Measurements from ENCODE around the gene TCIRG1.

Gene TCIRG1

DNA sequence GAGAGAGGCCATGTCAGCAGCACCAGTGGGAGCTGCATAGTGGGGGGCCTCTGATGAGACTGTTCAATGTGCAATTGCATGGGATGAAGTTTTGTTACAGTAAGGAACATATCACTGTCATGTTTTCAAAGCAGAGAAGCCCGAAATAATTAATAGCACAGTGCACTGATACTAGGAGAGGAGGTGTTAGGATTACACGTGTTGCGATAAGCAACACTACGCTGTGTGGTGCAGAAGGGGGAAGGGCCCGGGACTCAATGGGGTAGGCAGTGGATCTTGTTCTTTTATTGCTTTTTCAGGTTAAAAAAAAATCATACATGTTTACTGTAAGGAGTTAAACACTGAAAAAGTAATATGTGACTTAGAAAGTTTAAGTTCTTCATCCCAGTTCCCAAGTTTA, 29.2 kb downstream of the TCIRG1 start:
- no peaks in the 10 kb centered on the region for H3F3A ChIP-seq (ENCODE audit: insufficient read depth, low read length)

DNA sequence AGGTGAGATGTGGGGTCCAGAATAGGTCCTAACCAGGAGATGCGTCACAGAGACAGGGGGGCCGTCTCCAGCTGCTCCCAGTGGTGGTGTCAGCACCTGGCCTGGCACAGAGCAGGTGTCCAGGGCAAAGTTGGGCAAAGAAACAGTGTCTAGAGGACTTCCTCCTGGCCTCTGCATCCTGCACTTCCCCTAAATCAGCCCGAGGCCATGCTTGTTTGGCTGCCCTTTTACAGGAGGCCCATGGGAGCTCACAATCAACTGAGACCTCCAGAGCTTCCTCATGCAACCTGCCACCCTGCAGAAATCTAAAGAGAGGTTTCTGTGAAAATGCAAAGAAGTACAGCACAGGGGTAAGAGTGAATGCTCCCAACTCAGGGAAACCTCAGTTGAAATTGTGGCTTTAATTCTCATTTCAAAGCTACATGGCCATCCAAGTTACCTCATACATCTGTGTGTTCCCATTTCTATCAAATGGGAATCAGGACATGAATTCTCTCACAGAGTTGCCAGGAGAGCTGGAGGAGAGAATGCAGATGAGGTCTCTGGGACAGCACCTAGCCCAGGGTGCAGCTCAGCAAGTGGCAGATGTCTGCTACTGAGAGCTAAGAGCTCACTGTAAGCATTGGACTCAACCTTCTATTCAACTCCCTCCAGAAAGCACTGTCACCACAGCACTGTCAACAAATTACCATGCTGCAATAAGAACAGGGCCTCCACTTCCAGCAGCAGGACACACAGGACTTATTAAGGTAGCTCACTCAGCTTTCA, 32.6 kb downstream of the TCIRG1 start:
- Histone ChIP-seq H2AFZ (ENCODE audit: low read length) (no peak overlapping the region), H3K9me2 (replicated peaks; ENCODE audit: insufficient read depth, low read length) (no peaks in the 10 kb centered on the region), H3K4me1 (ENCODE audit: low read length) (no peaks in the 10 kb centered on the region), H3K9ac (ENCODE audit: low read length) (no peak overlapping the region), H3K36me3 (replicated peaks; ENCODE audit: insufficient read depth, low read length) (0 out of 2 replicates have a peak, but pooled peaks cover 2% of the 10 kb centered on the region), H3K4me3 (ENCODE audit: low read length) (no peak overlapping the region), H3F3A (ENCODE audit: insufficient read depth, low read length) (no peaks in the 10 kb centered on the region), H3K79me2 (ENCODE audit: low read length) (no peaks in the 10 kb centered on the region), H3K27ac (ENCODE audit: low read length) (no peak overlapping the region), H3K4me2 (ENCODE audit: low read depth, low read length) (no peak overlapping the region), H4K20me1 (ENCODE audit: insufficient read depth, low read length) (no peaks in the 10 kb centered on the region), H3K9me3 (replicated peaks; ENCODE audit: insufficient read depth, low read length) (no peaks in the 10 kb centered on the region), H3K27me3 (replicated peaks; ENCODE audit: insufficient read depth, low read length) (no peaks in the 10 kb centered on the region)
- TF ChIP-seq EZH2 (optimal IDR thresholded peaks at IDR 0.05; ENCODE audit: low read depth, low read length) (no peak), EZH2phosphoT487 (IDR thresholded peaks at IDR 0.05; ENCODE audit: low read length) (no peak)
- TF ChIP-seq, protein P1, sequence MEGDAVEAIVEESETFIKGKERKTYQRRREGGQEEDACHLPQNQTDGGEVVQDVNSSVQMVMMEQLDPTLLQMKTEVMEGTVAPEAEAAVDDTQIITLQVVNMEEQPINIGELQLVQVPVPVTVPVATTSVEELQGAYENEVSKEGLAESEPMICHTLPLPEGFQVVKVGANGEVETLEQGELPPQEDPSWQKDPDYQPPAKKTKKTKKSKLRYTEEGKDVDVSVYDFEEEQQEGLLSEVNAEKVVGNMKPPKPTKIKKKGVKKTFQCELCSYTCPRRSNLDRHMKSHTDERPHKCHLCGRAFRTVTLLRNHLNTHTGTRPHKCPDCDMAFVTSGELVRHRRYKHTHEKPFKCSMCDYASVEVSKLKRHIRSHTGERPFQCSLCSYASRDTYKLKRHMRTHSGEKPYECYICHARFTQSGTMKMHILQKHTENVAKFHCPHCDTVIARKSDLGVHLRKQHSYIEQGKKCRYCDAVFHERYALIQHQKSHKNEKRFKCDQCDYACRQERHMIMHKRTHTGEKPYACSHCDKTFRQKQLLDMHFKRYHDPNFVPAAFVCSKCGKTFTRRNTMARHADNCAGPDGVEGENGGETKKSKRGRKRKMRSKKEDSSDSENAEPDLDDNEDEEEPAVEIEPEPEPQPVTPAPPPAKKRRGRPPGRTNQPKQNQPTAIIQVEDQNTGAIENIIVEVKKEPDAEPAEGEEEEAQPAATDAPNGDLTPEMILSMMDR (IDR thresholded peaks at IDR 0.05; ENCODE audit: low read length), result no peak
- DNase-seq, result no peak

More for the DNA sequence above, 29.2 kb downstream of the TCIRG1 start:
- Histone ChIP-seq H4K20me1 (ENCODE audit: insufficient read depth, low read length) (no peaks in the 10 kb centered on the region), H3K27ac (ENCODE audit: low read length) (no peak overlapping the region), H3K79me2 (ENCODE audit: low read length) (no peaks in the 10 kb centered on the region), H3K4me2 (ENCODE audit: low read depth, low read length) (no peak overlapping the region), H3K9ac (ENCODE audit: low read length) (no peak overlapping the region), H2AFZ (ENCODE audit: low read length) (no peak overlapping the region), H3K27me3 (replicated peaks; ENCODE audit: insufficient read depth, low read length) (no peaks in the 10 kb centered on the region), H3K4me1 (ENCODE audit: low read length) (no peaks in the 10 kb centered on the region), H3K4me3 (ENCODE audit: low read length) (no peak overlapping the region), H3K9me2 (replicated peaks; ENCODE audit: insufficient read depth, low read length) (no peaks in the 10 kb centered on the region), H3K9me3 (replicated peaks; ENCODE audit: insufficient read depth, low read length) (no peaks in the 10 kb centered on the region), H3K36me3 (replicated peaks; ENCODE audit: insufficient read depth, low read length) (0 out of 2 replicates have a peak, but pooled peaks cover 2% of the 10 kb centered on the region)
- TF ChIP-seq, protein P1 (IDR thresholded peaks at IDR 0.05; ENCODE audit: low read length), result no peak
- TF ChIP-seq EZH2 (optimal IDR thresholded peaks at IDR 0.05; ENCODE audit: low read depth, low read length) (no peak), EZH2phosphoT487 (IDR thresholded peaks at IDR 0.05; ENCODE audit: low read length) (no peak)
- no peak for DNase-seq

DNA sequence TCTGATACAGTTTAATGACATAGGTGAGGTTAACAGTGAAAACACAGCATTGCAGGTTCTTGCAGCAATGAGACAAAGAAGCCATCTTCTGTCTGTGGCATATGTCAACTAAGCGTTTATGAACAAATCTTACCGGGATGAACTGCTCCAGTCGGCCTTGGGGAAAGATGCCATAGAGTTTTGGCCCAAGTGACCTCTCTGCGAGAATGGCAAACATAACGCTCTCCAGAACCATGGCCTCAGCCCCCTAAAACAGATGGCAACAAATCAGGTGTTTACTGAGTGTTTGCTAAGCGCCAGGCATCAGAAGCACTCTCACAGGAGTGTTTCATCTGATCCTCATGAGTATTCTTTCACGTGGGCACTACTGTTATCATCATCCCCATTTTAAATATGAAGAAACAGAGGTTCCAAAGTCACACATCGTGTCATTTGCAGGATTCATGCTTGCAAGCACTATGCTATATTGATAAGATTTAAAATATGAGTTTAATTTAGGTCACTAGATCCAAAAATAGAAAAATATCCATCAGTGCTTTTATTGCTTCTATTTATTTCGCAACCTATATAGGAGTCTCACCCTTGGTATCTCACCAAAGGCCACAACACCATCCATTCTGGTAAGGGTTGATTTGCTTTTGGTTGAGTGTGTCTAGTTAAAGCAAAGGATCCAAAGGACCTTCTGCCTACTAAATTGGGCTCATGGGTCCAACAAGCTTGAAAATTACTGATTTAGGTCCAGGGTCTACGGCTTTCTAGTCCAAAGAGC, 35.9 kb downstream of the TCIRG1 start:
- H3K9me2 ChIP-seq (replicated peaks; ENCODE audit: insufficient read depth, low read length), result no peaks in the 10 kb centered on the region

More for the DNA sequence above, 35.9 kb downstream of the TCIRG1 start:
- Histone ChIP-seq H3K9me3 (replicated peaks; ENCODE audit: insufficient read depth, low read length) (no peaks in the 10 kb centered on the region), H3K27ac (ENCODE audit: low read length) (no peak overlapping the region), H3K4me2 (ENCODE audit: low read depth, low read length) (no peak overlapping the region), H3K4me3 (ENCODE audit: low read length) (no peak overlapping the region), H2AFZ (ENCODE audit: low read length) (no peak overlapping the region), H3K36me3 (replicated peaks; ENCODE audit: insufficient read depth, low read length) (no peaks in the 10 kb centered on the region), H3K79me2 (ENCODE audit: low read length) (no peaks in the 10 kb centered on the region), H3K9ac (ENCODE audit: low read length) (no peak overlapping the region), H3K4me1 (ENCODE audit: low read length) (no peaks in the 10 kb centered on the region), H3F3A (ENCODE audit: insufficient read depth, low read length) (no peaks in the 10 kb centered on the region), H3K27me3 (replicated peaks; ENCODE audit: insufficient read depth, low read length) (no peaks in the 10 kb centered on the region), H4K20me1 (ENCODE audit: insufficient read depth, low read length) (no peaks in the 10 kb centered on the region)
- TF ChIP-seq EZH2 (optimal IDR thresholded peaks at IDR 0.05; ENCODE audit: low read depth, low read length), result no peak
- TF ChIP-seq, protein P1 (IDR thresholded peaks at IDR 0.05; ENCODE audit: low read length), result no peak
- no peak for TF ChIP-seq EZH2phosphoT487 (IDR thresholded peaks at IDR 0.05; ENCODE audit: low read length)
- DNase-seq, result no peak
